WERI-Rb-1 (cell line): ENCODE data around the gene KCNE1.

ENCODE experiments used
- DNase-seq: peaks from one replicate; pipeline ENCODE4 v3.0.0-alpha.2; 2020
- H3K27ac ChIP-seq: fragments of 250-450 bp; sonication (Bioruptor Pico); 2 replicates; pipeline ENCODE4 v1.5.1; 2020; ENCODE audit warnings: mild to moderate bottlenecking, moderate library complexity
- H3K27me3 ChIP-seq: fragments of 250-450 bp; sonication (Bioruptor Pico); 2 replicates; pipeline ENCODE4 v1.5.1; 2021; ENCODE audit warnings: mild to moderate bottlenecking, low read depth, moderate library complexity; ENCODE audit not compliant: insufficient read depth, severe bottlenecking
- H3K36me3 ChIP-seq: fragments of 250-450 bp; sonication (Bioruptor Pico); 2 replicates; pipeline ENCODE4 v1.5.1; 2020; ENCODE audit warnings: mild to moderate bottlenecking, moderate library complexity
- H3K4me3 ChIP-seq: 2 replicates; pipeline ENCODE4 v1.5.1; 2011; ENCODE audit warnings: low read depth, mild to moderate bottlenecking, control low read depth, low read length
- H3K9me3 ChIP-seq: fragments of 250-450 bp; sonication (Bioruptor Pico); 2 replicates; pipeline ENCODE4 v1.5.1; 2021; ENCODE audit warnings: mild to moderate bottlenecking, moderate library complexity; ENCODE audit not compliant: severe bottlenecking
- CTCF ChIP-seq: IDR thresholded peaks from 2 replicates; pipeline ENCODE4 v1.5.1; 2011; ENCODE audit warnings: low read depth, mild to moderate bottlenecking, control low read depth, inconsistent platforms, low read length

Gene KCNE1

GRCh38 chr21:34533938-34534337 lies 21.9 kb upstream of the KCNE1 start:
- H3K36me3 ChIP-seq: no peaks in the 10 kb centered on the region
- H3K27me3 ChIP-seq: no peaks in the 10 kb centered on the region
- no peaks in the 10 kb centered on the region for H3K9me3 ChIP-seq
- no peak for DNase-seq
- no peak overlapping the region for H3K4me3 ChIP-seq
- no peak for TF ChIP-seq CTCF
- H3K27ac ChIP-seq: no peak overlapping the region

GRCh38 chr21:34531399-34531798 lies 19.4 kb upstream of the KCNE1 start:
- TF ChIP-seq CTCF: no peak
- no peak overlapping the region; the same call in 1 of the 2 replicates for H3K27ac ChIP-seq
- no peaks in the 10 kb centered on the region for H3K36me3 ChIP-seq
- H3K9me3 ChIP-seq: no peaks in the 10 kb centered on the region
- no peak overlapping the region for H3K4me3 ChIP-seq
- DNase-seq: no peak
- no peaks in the 10 kb centered on the region for H3K27me3 ChIP-seq

- Histone ChIP-seq H3K27me3 (no peaks in the 10 kb centered on the region), H3K27ac (no peak overlapping the region), H3K9me3 (no peaks in the 10 kb centered on the region), H3K4me3 (no peak overlapping the region), H3K36me3 (no peaks in the 10 kb centered on the region)
- DNase-seq: no peak
- TF ChIP-seq CTCF: no peak
Measured at GRCh38 chr21:34530261-34530660, 18.3 kb upstream of the KCNE1 start.

- H3K9me3 ChIP-seq: no peaks in the 10 kb centered on the region
- H3K27ac ChIP-seq: no peak overlapping the region
- H3K4me3 ChIP-seq: no peak overlapping the region
- no peaks in the 10 kb centered on the region for H3K27me3 ChIP-seq
- no peak for TF ChIP-seq CTCF
- no peaks in the 10 kb centered on the region for H3K36me3 ChIP-seq
- no peak for DNase-seq
Measured at GRCh38 chr21:34528131-34528561, 16.1 kb upstream of the KCNE1 start.

GRCh38 chr21:34526618-34527290 lies 14.7 kb upstream of the KCNE1 start:
- TF ChIP-seq CTCF: no peak
- DNase-seq: no peak
- H3K4me3 ChIP-seq: no peak overlapping the region
- no peaks in the 10 kb centered on the region for H3K36me3 ChIP-seq
- H3K27ac ChIP-seq: no peak overlapping the region
- H3K9me3 ChIP-seq: no peaks in the 10 kb centered on the region
- H3K27me3 ChIP-seq: no peaks in the 10 kb centered on the region

- H3K27me3 ChIP-seq: no peaks in the 10 kb centered on the region
- no peak for TF ChIP-seq CTCF
- no peak overlapping the region for H3K27ac ChIP-seq
- no peak overlapping the region for H3K4me3 ChIP-seq
- peaks cover 2% of the 10 kb centered on the region; the same call in 1 of the 2 replicates for H3K36me3 ChIP-seq
- DNase-seq: no peak
- no peaks in the 10 kb centered on the region for H3K9me3 ChIP-seq
Measured at GRCh38 chr21:34526241-34526617, 14.2 kb upstream of the KCNE1 start.
